GM10847 (cell line): ENCODE results near the gene LTB4R.

Experiments
- POLR2A ChIP-seq: IDR thresholded peaks from 2 replicates; pipeline ENCODE4 v1.6.1; 2011; ENCODE audit not compliant: insufficient read length; ENCODE audit errors: extremely low read depth

LTB4R gene

DNA sequence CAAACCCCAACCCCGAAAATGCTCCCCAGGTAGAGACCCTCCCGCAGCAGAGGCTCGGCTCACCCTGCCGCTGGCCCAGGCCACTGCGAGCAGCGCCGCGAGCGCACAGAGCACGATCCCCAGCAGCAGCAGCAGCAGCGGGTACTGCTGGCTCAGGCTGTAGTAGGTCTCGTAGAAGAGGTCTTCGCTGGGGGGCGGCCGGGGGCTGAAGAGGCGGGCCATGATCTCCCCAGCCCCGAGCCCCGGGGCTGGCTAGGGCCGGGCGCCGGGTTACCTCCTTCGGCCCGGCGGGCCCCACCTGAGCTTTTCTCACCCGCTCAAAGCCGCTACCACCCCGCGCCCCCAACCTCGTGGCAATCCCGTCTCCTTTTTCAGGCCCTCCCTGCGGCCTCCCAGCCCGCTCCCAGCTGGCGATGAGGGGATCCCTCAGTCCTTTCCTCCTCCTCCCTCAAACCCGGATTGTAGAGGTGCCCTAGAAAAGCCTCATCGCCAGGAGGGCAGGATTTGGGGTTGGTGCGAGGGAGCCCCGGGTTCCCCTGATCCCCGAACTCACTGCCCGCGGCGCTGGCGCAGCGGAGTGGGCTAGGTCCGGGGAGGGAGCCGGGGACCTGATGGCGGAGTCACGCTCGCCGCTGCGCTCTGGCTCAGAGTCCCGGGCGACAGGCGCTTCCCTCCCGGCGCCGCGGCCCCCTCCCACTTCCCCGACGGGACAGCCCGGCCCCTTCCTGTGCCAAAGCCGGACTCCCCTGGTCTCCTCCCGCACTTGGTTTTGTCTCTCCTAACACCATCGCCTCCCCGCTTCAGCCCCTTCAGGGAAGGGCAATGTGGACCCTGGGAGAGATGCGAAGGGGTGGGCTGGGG, 23.4 kb downstream of the LTB4R start, which contains the start of gene ADCY4:
ADCY4 (minus strand) TSS at position 641 of the 861 bp plus-strand sequence; CDS start at position 222, 419 bp downstream.
- no peak for TF ChIP-seq POLR2A

DNA sequence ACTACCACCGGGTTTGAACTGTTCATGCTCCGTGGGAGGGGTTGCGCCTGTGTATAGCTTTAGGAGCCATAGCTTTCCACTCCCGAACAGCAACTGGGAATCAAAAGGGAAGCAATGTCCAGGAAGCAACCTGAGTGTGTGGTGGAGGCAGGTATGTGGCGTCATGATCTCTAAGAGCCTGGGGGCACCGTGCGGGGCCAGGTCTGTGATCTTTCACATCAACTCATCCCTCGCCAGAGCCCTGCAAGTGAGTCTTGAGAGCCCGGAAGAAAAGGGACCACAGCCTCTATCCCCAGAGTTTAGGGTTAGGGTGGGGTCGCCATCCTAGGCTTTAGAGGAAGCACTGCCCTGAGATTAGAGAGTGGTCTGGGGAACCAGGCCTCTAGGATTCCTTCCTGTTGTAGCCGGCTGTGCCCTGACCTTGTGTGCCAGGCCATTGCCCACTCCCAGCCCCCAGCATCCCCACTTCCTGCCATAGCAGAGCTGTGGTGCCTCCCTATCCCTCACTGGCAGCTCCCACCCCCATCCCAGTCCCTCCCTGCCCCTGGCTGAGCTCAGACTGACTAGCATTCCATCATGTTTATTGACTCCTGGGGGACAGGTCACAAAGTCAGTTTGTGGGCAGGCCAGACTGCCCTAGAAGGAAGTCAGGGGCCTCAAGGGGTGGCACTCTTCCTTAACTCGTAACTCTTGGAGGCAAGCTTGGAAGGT, 24.3 kb downstream of the LTB4R start:
- no peak for TF ChIP-seq POLR2A

DNA sequence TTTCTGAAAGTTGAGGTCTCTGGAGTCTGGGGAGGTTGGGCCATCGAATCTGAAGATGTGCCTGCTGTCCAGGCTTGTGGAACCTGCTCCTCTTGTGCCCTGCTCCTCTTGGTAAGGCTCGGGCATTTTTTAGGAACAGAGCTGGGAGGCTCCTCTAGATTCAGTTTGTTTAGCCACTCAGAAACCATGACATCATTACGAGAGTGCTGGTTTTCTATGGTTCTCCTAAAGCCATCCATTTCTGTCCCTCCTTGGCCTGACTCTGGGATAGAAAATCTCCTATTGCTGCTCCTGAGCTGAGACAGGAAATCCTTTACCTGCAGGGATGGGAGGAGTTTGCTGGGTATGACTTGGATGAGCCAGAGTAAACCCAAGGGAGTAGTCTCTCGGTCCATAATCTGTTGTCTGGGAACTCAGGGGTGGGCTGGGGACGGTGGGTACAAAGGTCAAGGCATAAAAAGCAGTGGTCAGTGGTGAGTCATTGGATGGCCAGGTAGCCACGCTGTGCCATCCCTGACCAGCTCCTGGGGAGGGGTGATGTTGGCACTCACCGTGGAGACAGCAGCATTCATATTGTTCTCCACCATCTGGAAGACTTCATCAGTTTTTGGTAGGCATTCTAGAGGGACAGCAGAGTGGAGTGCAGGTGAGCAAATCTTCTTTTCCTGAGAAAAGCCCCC, 26.0 kb downstream of the LTB4R start:
- TF ChIP-seq POLR2A, result no peak

DNA sequence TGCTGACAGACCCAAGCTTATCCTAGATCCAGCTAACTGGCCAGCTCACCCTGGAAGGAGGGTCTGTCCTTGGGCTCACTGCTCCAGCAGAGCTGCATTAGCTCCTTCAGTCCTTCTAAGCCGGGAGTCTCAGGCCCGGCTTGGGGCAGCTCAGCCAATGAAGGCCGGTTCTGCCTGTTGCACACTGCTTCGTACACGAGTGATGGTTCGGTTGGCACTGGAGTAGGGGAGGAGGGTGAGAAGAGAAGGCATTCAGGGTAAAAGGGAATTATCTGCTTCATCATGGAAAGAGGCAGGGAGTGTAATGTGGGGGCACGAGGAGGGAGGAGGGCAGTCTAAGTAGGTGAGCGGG, 26.5 kb downstream of the LTB4R start:
- no peak for TF ChIP-seq POLR2A

DNA sequence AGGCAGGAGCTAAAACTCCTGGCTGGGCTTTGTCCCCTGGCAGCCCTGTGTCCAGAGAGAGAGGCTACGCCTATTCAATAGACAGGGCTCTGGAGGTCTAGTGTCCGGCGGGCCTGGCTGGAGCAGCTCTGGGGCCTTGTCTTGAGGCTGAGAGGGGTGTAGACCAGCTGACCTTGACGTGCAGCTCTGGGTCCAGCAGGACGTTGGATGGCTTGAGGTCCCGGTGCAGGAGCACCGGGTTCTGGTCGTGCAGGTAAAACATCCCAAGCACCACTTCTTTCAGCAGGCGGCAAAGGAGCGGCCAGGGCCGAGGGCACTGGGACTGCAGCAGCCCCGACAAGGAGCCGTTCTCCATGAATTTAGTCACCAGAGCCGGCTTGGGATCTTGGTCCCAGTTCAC, 27.5 kb downstream of the LTB4R start:
- no peak for TF ChIP-seq POLR2A

DNA sequence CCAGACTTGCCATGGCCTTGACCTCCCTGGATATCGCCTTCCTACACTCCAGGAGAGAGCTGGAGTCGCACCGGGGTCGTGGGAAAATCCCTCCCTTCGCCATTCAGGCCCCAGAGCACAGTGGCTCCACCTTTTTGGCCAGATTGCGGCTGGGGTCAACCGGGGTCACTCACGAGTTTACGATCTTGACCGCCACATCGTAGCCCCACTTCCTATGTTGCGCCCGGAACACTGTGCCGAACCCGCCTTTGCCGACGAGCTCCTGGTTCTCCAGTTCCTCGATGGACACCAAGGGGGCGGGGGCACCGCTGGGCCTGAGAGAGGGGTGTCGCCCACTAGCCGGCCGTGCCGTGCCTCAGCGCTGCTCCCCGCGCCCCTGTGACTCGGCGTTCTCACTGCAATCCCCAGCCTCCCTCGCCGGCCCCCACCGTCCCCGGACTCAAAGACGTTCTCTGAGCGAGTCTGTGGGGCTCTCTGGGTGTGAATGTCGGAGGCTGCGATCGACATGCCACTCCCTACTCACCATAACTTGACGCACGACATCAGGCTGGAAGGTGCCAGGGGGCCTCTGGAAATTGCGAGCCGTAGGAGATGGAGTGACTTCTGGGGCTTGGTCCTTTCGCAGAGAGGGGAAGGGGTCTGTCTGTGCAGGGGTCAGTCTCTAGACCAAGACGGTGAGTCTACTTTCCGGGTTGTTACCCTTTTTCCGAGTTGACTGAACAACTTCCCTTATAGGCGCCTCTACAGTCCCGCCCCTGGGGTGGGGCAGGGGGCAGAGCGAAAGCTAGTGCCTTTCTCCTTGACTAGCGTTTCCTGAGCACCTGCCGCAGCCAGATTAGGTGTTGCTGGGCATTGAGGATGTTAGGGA, 28.2 kb downstream of the LTB4R start, which contains the start of gene RIPK3:
RIPK3 (minus strand) TSS at position 708 of the 868 bp plus-strand sequence; CDS start at position 543, 165 bp downstream.
- peak; percentile 16 for TF ChIP-seq POLR2A

GRCh38 chr14:24340606-24341005, 29.3 kb downstream of the LTB4R start:
- no peak for TF ChIP-seq POLR2A

GRCh38 chr14:24342889-24343288, 31.6 kb downstream of the LTB4R start:
- TF ChIP-seq POLR2A, result no peak

DNA sequence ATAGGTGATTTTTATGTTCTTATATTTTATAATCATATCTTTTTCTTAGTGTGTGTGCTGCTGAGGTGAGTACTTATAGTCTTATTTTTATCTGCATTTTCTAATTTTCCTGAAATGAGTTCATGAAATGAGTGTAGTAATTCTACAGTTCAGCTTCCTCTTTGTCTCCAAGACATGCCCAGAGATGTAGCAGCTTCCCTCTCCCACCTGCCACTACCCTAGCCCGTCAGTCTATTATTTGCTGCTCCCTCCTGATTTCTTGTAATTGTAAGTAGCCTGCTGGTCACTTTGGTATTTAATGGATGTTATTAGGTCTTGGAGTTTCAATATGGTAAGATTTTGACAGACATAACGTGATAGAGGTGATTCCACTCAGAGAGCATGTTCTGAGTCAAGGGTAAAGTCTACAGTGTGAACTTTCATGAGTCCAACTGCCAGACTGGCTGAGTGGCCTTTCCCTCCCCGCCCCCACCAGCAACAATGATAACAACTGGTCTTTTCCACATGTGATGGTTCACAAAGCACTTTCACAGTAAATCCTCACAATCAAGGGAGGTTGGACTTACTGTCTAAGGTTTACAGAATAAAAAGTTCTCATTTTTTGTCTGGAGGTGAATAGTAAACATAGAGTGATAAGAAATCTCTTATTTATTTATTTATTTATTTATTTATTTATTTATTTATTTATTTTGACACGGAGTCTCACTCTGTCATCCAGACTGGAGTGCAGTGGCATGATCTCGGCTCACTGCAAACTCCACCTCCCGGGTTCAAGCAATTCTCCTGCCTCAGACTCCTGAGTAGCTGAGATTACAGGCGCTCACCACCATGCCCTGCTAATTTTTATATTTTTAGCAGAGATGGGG, 32.7 kb downstream of the LTB4R start:
- no peak for TF ChIP-seq POLR2A

DNA sequence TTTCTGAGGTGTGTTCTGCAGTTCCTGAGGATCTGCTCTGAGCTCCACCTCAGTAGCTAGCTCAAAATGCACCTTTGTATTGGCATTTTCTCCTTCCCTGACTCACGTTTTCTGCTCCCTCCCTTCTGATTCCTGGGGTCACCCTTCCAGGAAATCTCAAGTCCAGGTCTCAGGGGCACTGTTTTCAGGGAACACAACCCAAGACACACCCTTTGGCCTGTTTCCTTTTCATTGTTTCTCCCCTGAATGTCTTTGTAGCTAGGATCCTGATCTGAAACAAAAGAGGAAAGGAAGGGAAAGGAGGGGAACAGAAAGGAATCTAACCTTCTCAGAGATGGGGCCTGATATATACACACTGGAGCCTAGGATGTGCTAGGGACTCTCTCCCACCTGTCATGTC, 35.8 kb downstream of the LTB4R start:
- no peak for TF ChIP-seq POLR2A

DNA sequence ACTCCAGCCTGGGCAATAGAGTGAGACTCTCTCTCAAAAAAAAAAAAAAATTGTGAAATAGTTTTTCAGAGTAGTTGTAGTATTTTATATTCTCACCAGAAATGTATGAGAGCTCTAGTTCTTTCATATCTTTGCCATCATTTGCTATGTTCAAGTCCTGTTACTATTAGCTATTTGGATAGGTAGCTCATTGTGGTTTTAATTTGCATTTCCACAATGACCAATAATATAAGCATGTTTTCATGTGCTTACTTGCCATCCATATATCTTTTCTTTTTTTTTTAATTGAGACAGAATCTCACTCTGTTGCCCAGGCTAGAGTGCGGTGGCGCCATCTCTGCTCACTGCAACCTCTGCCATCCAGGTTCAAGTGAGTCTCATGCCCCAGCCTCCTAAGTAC, 36.9 kb downstream of the LTB4R start:
- no peak for TF ChIP-seq POLR2A

- no peak for TF ChIP-seq POLR2A
These were observed 38.4 kb downstream of the LTB4R start for GRCh38 chr14:24349742-24350141.

DNA sequence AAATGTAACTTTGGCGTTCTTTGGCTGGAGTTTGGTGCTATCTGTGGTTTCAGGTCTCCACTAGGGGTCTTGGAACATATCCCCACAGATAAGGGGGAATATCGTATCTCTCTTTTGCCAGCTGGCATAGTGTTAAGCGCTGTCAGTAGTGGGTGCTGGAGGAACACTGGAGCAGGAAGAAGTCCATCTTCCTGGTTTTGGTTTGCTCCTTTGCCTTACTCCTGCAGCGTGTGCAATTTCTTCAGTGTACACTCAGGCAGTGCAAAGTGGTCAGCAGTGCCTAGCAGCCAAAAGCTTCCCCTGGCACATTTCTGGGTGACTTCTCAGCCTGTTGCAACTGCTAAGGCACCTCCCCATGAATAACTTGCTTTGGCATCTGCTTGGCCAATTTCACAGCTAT, 40.2 kb downstream of the LTB4R start:
- no peak for TF ChIP-seq POLR2A
